Activated CD4-positive, CD25-positive, alpha-beta regulatory T cell treated with anti-CD3 and anti-CD28 coated beads, Interleukin-2, amount 50 U/mL, for 16 hours (primary cell): ENCODE results near the gene CASP12.
"Not testable (repeated sequence)": the region's sequence is repeated elsewhere in the genome, so short reads cannot be mapped to it uniquely, and the experiment has no call there.

Source experiments
- DNase-seq: peaks from one replicate; pipeline ENCODE4 v3.0.0-alpha.2; 2020; ENCODE audit warnings: low read depth, low spot score

CASP12 gene

GRCh38 chr11:104897891-104898684, at the start of gene CASP12:
Gene CASP12, minus strand, starts transcription at chr11:104898460.
- DNase-seq, result no peak

DNA sequence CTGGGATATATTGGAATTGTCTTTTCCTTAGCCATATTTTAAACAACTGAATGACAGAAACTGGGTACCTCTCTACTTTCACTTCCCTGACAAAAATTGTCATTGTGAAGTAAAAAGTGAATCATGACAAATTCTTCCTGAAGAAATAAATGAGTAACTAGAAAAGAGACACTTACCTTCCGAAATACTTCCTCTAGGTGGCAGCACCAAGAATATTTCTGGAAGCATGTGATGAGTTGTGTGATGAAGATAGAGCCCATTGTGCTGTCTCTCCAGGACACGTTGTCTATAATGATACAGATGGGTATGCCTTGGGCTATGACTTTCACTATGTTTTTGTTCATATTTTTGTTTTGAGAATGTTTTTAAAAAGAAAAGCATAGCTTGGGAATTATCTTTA, 48.6 kb upstream of the CASP12 start:
- DNase-seq, result no peak

DNA sequence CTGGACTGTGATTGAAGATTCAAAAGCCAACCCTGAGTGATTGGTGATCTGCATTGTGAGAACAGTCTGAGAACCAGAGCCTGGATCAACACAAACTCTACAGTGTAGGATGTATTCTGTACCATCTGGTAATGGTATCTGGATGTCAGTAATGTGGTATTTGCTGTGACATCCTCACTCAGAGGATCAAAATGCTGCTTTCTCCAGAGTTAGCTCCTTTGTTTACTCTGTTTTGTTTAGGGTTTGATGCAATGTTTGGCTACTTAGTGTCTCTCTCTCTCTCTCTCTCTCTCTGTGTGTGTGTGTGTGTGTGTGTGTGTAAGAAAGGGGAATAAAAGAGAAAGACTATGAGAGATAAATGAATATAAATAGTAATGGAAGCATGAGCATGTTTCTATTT, 45.8 kb upstream of the CASP12 start:
- no peak for DNase-seq

DNA sequence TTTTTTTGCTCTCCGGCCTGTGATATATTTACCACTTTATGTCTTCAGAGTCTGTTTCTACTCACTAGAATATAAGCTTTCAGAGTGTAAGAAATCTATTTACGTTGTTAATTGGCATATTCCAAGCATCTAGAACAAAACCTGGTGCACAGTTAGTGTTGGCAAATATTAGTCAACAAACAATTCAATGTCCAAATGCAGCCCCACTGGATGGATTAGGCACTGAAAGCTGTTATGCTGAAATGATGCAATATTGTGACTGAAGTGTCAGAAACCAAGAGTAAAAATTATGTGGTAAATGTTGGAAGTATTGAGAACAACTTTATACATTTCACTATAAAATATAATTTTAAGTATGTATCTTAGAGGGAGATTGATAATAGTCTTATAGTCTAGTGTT, 45.3 kb upstream of the CASP12 start:
- no peak for DNase-seq

GRCh38 chr11:104934594-104934993, 36.3 kb upstream of the CASP12 start:
- no peak for DNase-seq

GRCh38 chr11:104934073-104934472, 35.8 kb upstream of the CASP12 start:
- DNase-seq, result not testable (repeated sequence)

DNA sequence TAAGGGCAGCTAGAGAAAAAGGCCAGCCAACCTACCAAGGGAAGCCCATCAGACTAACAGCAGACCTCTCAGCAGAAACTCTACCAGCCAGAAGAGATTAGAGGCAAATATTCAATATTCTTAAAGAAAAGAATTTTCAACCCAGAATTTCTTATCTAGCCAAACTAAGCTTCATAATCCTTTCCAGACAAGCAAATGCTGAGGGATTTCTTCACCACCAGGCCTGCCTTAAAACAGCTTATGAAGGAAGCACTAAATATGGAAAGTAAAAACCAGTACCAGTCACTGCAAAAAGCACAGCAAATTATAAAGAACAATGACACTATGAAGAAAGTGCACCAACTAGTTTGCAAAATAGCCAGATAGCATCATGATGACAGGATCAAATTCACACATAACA, 30.6 kb upstream of the CASP12 start:
- DNase-seq, result no peak

- no peak for DNase-seq
These were observed 28.7 kb upstream of the CASP12 start for GRCh38 chr11:104926771-104927611.

DNA sequence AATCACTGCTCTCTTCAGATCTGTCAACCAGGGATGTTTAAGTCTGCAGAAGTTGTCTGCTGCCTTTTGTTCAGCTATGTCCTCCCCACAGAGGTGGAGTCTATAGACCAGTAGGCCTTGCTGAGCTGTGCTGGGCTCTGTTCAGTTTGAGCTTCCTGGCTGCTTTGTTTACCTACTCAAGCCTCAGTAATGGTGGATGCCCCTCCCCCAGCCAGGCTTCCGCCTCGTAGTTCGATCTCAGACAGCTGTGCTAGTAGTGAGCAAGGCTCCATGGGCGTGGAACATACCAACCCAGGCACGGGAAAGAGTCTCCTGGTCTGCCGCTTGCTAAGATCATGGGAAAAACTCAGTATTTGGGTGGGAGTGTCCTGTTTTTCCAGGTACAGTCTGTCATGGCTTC, 27.6 kb upstream of the CASP12 start:
- no peak for DNase-seq

DNA sequence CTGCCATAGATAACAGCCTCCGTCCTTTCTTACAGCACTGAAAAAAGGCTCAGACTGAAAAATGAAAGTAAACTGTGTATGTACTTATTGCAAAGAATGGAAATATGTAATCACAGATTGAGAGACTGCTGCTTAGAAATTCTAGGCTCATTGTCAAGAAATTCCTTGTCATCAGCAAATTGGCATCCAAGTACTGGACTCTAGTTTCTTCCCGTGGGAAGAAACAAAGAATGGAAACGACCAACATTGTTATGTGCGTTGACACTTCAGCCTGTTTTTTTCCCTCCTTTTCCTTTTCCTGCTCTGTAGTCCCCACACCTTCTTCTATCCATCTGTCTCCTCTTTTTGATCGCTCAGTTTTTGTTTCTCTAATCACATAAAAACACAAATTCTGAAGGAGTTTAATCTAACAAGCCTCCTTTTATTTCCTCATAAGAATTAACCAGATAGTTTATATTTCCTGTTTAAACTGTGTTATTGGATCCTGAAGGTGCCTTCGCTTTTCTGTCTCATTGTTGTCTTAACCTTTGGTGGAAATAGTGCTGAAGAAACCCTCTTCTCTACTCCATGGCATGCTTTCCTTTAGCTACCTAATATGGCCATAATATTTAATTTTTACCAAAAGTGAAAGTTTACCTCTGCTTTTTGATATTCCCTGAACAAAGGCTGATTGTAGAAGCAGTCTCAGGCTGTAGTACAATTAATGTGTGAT, 20.0 kb upstream of the CASP12 start:
- no peak for DNase-seq

DNA sequence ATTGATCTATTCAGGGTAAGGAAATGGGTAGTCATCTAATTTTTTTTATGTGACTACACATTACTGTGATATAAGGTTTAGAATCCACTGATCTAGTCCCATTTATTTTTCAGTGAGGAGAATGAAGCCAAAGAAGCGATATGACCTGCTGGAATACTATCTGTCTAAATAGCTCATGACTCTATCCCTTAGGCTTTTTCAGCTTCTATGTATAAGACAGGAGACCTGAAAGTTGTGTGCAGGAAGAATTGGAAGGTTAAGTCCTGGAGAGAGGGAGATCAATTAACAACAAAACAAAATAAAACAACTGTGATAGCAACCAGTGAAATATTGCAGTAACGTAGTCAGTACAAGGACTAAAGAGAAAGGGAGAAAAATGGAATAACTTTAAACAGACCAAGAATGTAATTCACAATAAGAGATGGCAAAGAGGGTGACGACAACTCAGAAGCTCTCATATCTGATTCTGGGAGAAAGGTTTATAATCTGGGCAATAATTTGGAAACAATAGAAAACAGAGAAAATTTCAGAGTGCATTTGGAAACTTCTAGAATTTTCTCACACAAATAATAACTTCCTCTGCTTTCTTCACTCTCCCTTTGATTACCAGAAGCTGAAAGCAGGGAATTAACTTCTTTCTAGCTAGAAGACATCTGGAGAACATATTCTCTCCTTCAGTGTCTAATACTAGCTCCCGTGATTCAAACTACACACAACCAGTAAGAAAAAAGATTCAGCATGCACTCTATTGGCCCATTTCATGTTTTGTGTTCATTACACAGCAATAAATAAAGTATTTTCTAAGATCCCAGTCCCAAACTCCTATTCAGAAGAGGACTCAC, 19.2 kb upstream of the CASP12 start:
- no peak for DNase-seq

DNA sequence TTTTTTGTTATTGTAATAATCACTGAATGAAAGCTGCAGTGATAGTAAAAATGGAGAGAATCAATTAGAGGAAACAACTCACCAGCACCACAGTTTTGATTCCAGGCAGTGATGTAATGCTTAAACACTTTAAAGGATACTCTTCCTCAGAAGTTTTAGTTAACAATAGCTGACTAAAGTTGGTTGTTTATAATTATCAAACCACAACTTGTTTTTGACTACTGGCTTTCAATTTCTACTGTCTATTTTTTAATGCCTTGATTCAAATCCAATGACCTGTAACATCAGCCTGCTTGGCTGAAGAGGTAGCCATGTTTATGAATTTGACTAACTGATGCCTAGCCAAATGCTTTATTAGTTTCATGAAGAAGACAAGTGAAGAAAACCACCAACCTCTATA, 18.2 kb upstream of the CASP12 start:
- DNase-seq, result no peak

GRCh38 chr11:104912102-104912501, 13.8 kb upstream of the CASP12 start:
- no peak for DNase-seq

- DNase-seq, result no peak
These were observed 9.9 kb upstream of the CASP12 start for GRCh38 chr11:104908186-104908531.

DNA sequence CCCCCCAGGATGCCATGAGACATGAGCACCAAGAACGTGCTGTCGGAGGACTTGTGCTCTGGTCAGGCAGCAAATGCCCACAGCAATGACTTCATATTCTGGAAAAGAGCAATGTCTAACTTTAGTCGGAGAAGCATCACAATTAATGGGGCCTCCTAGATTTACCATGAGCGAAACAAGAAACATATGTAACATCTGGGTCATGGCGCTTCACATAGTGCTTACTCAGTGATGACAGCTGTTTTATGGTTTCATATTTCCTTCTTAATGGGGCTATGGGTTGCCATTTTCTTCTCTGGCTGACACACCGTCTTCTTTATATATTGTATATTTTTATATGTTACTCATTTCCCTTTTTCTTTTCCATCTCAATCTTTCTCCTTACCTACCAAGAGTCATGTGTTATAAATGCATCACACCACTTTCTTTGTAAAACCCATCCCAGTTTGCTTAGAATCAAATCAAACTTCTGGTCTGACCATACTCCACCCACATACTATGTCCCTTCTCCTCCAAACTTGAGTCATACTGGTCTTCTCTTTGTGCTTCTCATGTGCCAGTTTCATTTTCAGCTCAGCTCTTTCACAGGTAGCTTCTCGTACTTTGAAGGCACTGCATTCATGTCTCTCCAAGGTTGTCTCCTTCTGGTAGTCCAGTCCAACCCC, 9.4 kb upstream of the CASP12 start:
- no peak for DNase-seq

GRCh38 chr11:104905271-104905670, 7.0 kb upstream of the CASP12 start:
- no peak for DNase-seq

GRCh38 chr11:104899226-104899625, 966 bp upstream of the CASP12 start:
- no peak for DNase-seq

- no peak for DNase-seq
These were observed 389 bp upstream of the CASP12 start for GRCh38 chr11:104898685-104899013.

GRCh38 chr11:104895634-104896033, 2.6 kb downstream of the CASP12 start:
- no peak for DNase-seq

DNA sequence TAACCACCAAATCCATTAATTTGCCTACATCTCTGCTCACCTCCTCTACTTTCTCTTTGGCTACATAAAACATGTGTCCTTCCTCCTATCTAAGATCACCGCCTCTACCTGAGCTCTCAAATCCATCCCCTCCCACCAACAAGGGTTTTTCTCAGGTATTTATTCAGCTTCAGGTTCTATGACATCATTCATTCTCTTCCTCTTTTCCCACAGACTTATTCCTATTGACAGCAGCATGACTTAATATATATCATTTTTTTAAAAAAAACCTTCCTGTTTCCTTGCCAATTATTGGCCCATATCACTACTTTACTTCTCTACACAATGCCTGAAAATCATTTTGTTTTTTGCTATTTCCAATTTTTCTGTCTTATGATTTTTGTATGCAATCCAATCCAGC, 4.4 kb downstream of the CASP12 start:
- DNase-seq, result no peak
